ENCODE data around the gene YPEL3.
A peak's percentile ranks its signal among the peaks of the same experiment; 100 is the strongest.
"Not testable (repeated sequence)": the region's sequence is repeated elsewhere in the genome, so short reads cannot be mapped to it uniquely, and the experiment has no call there.

YPEL3 gene

DNA sequence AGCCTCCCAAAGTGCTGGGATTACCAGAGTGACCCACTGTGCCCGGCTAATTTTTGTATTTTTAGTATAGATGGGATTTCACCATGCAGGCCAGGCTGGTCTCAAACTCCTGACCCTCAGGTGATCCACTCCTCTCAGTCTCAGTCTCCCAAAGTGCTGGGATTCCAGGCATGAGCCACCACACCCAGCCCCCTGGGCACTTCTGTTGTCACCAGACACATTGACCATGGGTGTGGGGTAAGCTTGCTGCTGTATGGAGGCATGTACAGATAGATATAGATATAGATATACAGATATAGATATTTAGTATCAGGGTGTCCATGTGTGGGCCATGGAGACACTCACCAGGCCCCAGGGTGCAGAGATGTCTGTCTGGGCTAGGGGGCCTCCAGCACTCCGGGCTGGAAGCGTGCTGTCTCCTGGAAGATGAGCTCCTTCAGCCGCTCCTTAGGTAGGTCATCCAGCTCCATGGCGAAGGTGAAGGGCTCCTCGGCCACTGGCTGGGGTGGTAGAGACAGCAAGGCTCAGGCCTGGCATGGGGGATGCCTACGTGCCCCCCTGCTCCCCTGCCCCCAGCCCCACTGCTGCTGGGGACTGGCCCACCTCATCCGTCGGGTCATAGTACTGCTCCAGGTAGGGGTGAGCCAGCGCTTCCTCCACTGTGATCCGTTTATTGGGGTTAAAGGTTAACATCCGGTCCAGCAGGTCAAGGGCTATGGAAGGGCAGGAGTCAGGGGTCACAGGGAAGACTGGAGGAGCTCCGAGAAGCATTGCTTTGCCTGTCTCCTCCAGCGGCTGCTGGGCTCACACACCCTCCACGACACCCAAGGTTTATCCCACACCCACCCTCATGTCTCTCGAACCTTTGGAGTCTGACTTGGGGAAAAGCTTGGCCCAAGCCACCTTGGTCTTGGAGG is 20.5 kb upstream of the YPEL3 start:
- no peak for DNase-seq

DNA sequence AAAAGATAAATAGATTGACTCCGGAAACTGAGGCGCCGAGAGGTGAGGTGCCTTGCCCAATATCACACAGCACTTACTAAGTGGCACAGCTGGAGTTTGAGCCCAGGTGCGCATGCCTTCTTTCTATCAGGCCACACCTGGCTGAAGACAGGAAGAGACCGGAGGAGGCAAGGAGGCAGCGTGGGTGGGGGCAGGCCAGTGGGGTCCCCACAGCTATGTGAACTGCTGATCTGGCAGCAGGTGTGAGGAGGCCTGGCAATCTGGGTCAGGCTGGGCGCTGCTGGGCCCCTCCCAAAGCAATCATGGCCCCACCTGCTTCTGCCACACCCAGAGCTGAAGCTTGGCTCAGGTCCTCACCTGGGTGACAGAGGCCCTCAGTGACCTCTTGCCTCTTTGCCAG is 19.2 kb upstream of the YPEL3 start:
- DNase-seq = no peak

DNA sequence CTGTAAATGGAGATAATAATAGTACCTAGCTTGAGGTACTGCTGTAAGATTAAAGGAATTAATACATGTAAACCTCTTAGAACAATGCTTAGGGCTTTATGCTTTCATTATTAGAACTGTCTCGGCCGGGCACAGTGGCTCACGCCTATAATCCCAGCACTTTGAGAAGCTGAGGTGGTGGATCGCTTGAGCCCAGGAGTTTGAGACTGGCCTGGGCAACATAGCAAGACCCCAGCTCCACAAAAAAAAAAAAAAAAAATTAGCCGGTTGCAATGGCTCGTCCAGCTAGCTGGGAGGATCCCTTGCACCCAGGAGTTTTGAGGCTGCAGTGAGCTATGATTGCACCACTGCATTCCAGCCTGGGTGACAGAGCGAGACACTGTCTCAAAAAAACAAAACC is 18.8 kb upstream of the YPEL3 start:
- DNase-seq = not testable (repeated sequence)

DNA sequence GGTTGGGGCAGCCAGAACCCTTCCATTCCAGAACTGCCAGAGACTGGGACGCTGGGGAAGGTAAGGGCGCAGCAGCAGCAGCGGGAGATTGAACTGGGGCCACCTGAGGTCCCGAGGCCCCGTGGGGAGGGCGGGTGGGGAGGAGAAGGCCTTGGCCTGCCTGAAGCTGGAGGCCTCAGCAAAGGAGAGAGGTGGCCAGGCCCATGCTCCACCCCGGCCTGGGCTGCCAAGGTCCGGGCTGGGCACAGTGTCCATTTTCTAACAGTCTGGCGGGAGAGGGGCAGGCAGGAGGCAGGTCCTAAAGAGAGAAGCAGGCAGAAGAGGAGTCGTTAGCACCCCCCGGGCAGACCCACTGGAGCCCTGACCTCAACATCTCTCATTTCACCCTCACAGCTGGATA is 18.4 kb upstream of the YPEL3 start:
- no peak for DNase-seq

DNA sequence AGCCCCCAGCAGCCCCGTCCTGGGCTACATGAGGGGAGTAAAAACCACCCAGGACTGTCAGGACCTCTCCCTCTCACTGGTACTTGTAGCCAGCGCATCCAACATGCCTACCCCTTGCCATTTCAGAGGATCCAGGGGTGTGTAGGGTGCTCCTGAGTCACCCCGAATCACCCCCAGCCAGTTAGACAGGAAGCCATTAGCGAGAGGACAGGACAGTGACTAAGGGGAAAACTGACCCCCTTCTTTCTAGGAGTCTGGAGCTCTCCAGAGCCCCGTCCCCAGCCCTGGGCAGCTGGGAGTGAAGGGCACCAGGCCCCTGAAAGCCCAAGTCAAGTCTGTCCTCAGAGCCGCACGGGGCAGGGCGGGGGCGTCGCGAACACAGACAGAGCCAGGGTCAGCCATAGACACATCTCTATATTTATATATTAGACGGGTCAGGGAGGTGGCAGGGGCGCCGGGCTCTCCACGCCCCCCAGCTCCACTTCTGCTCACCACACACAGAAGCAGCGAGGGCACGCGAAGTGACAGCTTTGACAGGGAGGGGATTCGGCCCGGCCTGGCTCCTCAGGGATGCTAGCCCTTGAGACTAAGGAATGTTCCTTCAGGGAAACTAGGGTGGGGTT is 17.8 kb upstream of the YPEL3 start:
- DNase-seq = no peak

DNA sequence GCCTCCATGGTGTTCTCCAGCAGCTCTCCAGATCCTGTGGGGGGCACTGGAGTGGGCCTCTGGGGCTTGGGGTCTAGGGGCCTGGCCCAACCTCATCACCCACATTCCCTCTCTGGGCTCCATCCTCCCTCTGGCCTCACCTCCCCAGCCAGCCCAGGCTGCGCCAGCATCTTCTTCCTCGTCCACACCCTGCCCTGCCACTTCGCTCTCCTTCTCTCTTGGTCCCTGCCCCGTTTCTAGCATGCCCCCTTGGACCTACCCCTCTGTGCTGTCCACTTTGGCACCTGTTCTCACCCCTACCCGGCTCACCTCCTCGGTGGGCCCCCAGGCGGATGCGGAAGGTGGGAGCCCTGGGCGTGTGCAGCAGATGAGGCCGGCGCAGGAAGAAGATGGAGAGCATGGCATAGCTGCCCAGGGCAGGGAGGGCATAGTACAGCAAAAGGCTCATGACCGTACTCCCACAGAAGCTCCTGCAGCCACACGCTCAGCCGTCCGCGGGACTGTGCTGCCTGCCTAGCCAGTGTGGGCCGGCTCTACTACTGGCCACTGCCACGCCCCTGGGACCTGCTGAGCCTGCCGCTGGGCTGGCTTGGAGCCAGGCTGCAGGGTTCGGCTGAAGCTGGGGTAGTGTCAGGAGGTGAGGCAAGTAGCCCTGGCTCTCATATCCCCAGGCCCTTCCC is 17.2 kb upstream of the YPEL3 start, which contains the start of gene GDPD3:
GDPD3 (minus strand) TSS at position 507 of the 680 bp plus-strand sequence; CDS start at position 448, 59 bp downstream.
- DNase-seq = no peak

DNA sequence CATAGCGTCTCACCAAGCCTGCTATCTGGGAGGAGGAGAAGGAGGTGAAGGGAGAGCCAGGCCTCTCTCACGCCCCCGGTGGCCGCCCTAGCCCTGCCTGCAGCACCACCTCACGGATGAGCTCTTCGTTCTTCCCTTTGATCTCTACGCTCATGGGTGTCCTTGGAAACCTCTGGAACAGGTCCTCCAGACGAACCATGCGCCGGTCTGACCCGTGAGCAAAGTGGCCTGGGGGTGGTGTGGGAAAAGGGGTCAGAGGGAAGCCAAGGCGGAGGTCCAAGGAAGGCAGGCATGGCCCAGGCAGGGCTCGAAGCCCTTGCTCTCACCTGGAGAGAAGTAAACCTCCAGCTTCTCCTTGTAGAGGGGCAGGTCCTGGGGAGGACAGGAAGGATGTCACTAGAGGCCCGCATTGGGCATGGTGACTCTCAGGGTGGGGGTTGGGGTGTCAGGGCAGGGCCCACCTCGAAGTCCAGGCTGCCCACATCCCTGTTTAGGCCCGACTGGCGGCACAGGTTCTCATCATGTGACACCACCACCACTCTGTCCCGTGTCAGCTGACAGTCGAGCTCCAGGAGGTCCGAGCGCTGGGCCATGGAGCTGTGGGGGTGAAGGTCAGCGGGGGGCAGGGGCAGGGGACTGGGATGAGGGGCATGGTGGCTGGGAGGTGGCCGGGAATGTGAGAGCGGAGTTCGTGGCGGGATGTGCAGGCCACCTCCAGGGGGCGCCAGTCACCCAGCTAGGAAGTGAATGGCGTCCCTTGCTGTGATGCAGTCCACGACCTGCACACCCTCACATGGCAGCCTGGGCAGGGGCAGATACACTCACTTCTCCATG is 16.4 kb upstream of the YPEL3 start:
- DNase-seq = peak; percentile 46 to 47

DNA sequence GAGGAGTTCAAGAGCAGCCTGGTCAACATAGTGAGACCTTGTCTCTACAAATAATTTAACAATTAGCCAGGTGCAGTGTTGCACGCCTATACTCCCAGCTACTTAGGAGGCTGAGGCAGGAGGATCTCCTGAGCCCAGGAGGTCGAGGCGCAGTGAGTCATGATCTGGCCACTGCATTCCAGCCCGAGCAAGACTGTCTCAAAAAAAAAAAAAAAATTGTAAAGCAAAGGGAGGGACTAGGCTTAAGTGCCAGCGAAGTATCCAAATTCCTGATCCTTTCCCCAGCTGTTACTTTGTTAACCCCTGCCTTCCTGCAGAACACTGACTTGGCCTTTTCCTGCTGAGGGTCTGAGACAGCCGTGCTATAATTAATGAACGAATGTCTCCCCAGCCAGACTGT is 14.6 kb upstream of the YPEL3 start:
- no peak for DNase-seq

DNA sequence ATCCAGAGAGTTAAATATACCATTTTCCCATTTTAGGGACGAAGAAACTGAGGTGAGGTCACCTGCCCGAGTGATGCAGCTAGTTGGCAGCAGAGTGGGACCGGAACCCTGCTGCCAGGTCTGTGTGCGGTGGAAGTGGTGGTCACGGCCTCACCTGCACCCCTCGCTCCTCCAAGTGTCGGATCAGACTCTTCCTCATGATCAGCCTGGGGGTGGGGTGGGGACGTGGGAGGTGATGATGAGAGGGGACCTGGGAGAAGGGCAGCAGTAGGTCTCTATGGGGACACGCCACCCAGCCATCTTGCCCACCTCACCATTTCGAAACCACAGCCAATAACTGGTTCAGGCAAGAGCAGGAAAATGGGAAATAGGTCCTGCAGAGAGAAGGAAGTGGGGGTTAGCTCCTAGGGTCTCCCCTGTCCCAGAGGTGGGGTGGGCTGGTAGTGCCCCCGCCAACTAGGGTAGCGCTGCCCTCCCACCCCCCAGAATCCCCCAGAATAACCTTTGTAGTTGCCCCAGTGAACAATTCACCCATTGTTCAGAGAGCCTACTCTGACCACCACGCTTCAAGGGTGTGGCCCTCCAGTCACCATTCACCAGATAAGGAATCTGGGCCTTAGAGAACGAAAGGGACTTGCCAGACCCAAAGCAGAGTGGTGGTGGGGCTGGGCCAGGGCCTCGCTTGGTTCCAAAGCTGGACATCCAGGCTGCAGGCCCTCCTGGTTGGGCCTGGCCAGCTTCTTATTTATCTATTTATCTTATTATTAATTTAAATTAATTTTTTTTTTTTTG is 12.2 kb upstream of the YPEL3 start:
- DNase-seq = no peak

DNA sequence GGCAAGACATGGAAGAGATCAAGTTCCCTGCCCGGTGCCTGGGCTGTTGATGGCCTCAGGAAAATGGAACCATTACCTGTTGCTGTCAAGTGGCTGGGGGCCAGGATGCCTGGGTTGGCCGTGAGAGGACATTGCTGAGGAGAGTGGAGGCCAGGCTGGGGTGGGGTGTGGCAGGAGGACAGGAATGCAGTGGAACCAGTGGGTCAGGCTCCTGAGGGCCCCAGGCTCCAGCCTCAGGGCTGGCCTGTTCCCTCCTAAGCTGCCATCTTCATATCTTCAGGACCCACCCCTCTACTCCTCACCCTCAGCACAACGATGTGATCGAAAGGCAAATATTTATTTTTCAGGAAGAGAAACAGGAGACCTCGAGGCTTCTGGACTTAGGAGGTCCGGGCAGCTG is 8.5 kb upstream of the YPEL3 start:
- DNase-seq = no peak

DNA sequence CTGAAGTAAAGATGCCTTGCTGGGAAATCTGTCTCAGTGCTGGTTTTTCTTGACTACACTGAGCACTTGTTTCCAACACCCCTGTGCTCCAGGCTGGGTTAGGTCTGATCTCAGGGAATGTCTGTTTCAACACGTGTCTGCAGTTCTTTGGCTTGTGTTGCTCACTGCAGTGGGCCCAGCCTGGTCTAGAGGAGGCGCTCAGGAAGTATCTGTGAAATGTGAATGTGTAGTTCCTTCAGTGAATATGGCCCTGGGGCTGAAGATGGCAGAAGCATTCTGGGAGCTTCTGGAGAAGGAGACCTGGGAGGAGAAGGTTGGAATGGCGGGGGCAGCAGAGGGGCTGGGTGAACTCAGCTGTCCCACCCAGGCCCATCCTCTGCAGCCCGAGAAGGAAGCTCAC is 8.1 kb upstream of the YPEL3 start:
- no peak for DNase-seq

DNA sequence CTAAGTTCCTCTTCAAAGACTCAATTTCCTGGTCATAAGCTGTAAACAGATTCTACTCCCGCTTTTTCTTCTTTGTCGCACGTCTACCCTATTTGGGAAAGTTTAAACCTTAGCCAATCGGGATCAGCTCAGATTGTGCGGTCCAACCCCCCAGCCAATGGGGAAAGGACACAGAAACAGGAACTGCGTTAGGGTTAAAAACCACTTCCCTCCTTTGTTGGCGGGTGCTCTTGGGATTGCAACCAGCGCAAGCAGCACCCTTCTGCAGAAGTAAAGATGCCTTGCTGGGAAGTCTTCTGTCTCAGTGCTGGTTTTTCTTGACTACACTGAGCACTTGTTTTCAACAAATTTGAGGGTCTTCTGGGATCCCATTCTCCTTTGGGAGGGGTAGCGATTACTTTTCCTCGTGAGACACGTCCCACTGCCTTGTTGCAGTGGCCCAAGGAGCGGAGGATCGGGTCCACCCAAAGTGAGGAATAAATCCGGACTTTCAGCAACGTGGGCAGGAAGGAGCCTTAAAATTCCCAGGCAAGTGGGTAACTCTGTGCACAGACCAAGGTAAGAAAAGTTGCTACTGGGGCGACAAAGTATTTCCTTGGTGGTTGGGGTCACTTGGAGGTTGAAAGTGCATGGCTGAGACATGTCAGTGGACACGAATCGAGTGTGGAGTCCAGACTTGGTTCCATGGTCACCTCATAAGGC is 1.0 kb upstream of the YPEL3 start:
- peak; percentile 90 to 92 for DNase-seq

DNA sequence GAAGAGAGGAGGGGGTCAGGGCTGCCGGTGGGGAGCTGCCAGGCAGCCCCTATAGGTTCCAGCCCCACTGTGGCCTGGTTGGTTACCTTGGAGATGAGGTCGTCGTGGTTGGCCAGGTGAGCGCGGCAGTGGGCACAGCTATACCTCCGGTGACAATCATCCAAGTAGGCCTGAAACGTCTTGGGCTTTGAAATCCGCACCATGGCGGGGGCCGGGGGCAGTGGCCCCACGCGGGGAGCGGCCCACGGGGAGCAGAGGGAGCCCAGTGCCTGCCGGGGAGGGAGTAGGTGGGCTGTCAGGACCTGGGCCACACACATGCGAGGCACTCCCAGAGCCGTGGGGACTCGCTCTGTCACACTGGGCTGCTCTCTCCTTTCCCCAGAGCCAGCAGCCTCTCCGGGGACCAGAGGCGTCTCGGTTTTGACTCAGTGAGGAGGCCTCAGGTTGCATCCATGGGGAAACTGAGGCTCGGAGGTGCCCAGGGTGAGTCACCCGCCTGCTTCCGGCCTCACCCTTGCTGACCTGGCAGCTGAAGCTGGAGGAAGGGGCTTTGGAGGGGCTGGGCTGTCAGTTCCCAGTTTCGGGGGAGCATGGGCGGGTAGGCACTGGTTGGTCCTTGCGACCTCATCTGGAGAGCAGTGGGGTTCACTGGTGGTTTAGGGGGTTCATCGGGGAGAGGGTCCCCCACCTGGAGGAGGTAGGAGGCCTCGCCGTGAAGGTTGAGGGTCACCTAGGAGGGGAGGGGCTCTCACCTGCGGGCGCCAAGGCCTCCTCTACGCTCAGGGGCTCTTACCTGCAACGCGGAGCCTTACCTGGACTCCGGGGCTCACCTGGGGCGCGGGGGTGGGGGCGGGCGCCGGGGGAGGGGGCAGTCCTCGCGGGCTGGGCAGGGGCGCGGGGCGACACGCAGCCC is 591 bp downstream of the YPEL3 start:
- DNase-seq = no peak

DNA sequence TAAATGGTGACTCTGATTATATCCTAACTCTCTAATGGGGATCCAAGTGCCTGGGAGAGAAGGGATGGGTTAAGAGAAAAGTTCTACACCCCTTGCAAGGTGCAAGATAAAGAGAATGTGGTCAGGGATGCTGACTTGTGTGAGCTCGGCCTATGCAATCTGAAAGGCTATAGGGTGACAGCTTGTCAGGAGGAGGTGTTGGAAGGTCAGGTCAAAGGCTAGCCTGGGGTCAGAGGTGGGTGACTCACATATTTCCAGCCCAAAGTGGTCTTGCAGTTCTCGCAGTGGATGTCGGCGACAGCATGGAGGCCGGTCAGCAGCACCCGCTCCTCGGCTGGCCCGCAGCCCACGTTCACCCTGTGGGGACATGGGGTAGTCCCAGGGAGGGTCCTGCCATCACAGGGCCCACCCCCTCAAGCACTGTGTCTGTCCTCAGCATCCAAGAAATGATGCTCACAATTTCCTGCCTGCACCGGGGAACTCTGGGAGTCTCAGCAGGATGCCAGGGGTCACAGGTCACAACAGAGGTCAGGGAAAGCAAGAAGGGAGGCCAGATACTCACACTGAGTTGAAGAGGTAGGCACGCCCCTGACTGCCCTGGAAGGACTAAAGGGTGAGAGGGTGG is 1.4 kb downstream of the YPEL3 start:
- DNase-seq = no peak

DNA sequence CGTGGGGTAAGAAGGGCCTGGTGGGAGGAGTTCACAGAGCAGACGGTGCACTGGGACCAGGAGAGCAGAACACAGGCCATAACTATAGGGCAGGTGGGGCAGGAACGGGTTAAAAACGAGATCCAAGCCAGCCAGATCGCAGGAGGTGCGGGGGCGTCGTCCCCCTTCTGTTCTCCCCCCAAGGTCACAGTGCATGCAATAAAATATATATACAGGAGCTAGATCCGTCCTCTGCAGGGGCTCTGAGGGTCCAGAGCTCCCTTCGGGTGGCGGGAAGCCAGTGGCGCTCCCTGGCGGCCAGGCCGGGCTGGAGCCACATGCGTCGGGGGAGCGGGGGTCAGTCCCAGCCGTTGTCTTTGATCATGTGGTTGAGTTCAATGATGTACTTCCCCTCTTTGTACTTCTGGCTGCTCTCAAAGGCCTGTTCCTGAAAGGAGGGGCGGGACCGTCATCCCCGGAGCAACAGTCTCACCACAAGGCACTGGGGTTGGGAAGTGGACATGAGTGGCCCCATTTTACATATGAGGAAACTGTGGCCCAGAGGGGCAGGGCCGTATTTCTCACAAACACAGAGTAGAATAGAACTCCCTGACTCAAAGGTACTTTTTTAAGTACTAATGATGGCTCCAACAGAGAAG is 3.5 kb downstream of the YPEL3 start:
- peak; percentile 88 to 89 for DNase-seq

DNA sequence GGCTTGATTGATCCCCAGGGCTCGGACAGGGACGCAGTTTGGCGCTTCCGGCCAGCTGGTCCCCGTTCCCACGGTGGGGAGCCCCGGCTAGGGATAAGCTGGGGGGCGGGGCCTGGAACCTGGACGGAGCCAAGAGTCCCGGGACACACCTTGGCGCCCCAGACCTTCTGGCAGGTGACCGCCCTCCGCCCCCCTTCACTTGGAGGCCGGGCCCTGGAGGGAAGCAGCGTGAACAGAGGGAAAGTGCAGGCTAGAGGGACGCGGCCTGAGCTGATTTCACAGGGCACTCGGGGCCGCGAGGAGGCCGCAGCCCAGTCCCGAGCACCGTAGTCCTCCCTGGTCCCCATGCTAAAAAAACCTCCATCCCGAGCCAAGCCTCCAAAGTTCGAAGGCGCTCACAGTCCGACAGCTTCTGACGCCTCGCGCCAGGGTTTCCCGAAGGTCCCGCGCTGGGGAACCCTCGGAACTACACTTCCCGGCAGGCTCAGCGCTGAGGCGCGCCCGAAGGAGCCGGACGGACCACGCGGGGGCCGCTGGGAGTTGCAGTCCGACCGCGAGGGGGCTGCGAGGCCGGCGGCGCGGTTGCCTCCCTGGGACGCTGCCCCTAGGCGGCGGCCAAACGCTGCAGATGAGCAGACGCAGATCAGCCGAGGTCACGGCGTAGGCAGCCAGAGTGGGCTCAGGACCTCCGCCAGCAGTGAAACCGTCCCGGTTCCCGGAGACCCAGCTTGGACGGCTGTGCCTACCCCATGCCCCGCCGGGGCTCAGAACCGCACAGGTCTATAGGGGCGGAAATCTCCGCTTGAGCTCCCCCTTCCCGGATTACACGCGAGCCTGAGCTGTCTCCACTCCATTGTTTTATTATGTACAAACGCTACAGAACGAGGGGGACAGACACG is 4.3 kb downstream of the YPEL3 start, which contains the start of gene TBX6:
TBX6 (minus strand) TSS at position 451 of the 899 bp plus-strand sequence. CDS start 731 bp downstream, outside the sequence.
- DNase-seq = peak; percentile 51 to 72

DNA sequence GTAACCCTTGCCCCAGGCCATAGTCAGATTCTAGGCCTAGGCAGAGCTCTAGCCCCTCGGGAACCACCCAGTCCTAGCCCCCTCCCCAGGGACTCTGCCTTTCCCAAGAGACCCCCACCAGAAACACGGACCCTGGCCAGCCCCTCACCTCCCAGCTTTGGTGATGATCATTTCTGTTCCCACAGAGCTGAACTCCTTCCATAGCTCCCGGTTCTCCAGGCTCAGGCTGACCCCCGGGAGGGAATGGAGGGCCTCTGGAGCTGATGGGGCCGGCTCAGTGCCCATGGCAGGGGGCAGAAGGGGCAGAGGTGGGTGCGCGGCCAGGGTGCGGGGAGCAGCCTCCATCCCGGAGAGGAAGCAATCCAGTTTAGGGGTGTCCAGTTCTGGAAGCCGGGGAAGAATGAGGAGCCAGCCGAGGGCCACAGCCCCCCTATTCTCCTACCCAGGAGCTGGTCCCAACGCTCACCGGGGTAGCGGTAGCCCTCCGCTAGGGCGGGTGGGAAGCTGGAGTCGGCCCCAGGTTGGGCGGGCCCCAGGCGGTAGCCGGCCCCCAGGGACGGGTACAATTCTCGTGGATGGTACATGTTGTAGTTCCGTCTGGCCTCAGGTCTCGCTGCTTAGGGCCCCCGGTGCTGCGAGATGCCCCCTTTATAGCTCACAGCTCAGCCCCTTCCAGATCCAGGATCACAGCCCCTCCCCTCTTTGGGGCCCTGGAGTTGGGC is 5.2 kb downstream of the YPEL3 start:
- no peak for DNase-seq
